HCT116 (cell line): ENCODE measurements around the gene P2RY14. TPM values are rescaled to one million over a fixed set of nuclear protein-coding genes. Genes with fewer than 3 reads are reported as not detected.

Source experiments
- ATAC-seq: fragments of 200-7000 bp; cut with Tn5 transposase; 2 replicates; pipeline ENCODE4 v1.9.1; 2020; ENCODE audit warnings: mild to moderate bottlenecking, moderate library complexity
- BruUV-seq: library from RNA; stranded (reverse); fragments of 400-500 nt; replicated peaks from 2 replicates; lab custom pipeline; 2021; lab: Mats Ljungman, UMichigan
- CTCF ChIA-PET: fragments of 300-600 bp; sonication (Branson Sonifier 250); formaldehyde crosslinking; loops from one replicate; lab custom pipeline; 2021; ENCODE audit warnings: antibody characterized with exemption; lab: Charles Lee
- POLR2A ChIA-PET: fragments of 300-600, 350-600 bp; sonication (Branson Sonifier 250); formaldehyde crosslinking; loops from one replicate; lab custom pipeline; 2021; ENCODE audit warnings: antibody characterized with exemption; lab: Charles Lee
- RAD21 ChIA-PET, 2 experiments: fragments of 300-600 bp; sonication (Branson Sonifier 250); formaldehyde crosslinking; loops; one replicate each; lab custom pipeline; 2023; ENCODE audit warnings: low total read pairs in 2 of 2; ENCODE audit not compliant: uncharacterized antibody in 2 of 2, unreplicated experiment in 2 of 2, low non-redundant PET in 1 of 2; lab: Charles Lee
- DNase-seq: peaks from one replicate; pipeline ENCODE4 v3.0.0-alpha.2; 2010; ENCODE audit warnings: low read depth, low spot score
- H2AFZ ChIP-seq: fragments of 200-600 bp; shearing (Covaris generic), sonication (generic); 2 replicates; pipeline ENCODE4 v1.6.1; 2017; ENCODE audit warnings: low read depth, mixed run types, mixed read lengths, antibody characterized with exemption, low read length; ENCODE audit not compliant: poor library complexity, severe bottlenecking
- H3K27ac ChIP-seq: 2 replicates; pipeline ENCODE4 v1.5.1; 2012; ENCODE audit warnings: low read depth, low read length
- H3K27me3 ChIP-seq: fragments of 200-600 bp; sonication (generic); 2 replicates; pipeline ENCODE4 v1.6.1; 2016; ENCODE audit warnings: mixed run types, low read length, mixed read lengths; ENCODE audit not compliant: insufficient read depth
- H3K36me3 ChIP-seq, 2 experiments: fragments of 200-500 bp in 1 of 2; fragments of 200-600 bp in 1 of 2; sonication (Bioruptor generic) in 1 of 2; sonication (generic) in 1 of 2; 2 replicates each; pipeline versions ENCODE4 v1.5.1 to v1.6.1; 2014 to 2016; ENCODE audit warnings: low read length in 2 of 2, inconsistent platforms in 1 of 2, mixed read lengths in 1 of 2, mixed run types in 1 of 2; ENCODE audit not compliant: insufficient read depth in 2 of 2, control insufficient read depth in 1 of 2
- H3K4me1 ChIP-seq, 2 experiments: fragments of 200-600 bp in 1 of 2; sonication (generic) in 1 of 2; 2 replicates each; pipeline versions ENCODE4 v1.5.1 to v1.6.1; 2012 to 2017; ENCODE audit warnings: low read length in 2 of 2, inconsistent platforms in 1 of 2, mild to moderate bottlenecking in 1 of 2, mixed read lengths in 1 of 2, mixed run types in 1 of 2, moderate library complexity in 1 of 2; ENCODE audit not compliant: insufficient read depth in 2 of 2, control insufficient read depth in 1 of 2
- H3K4me2 ChIP-seq: fragments of 200-600 bp; sonication (generic); 2 replicates; pipeline ENCODE4 v1.6.1; 2017; ENCODE audit warnings: mixed run types, low read length, mixed read lengths
- H3K4me3 ChIP-seq, 2 experiments: fragments of 200-600 bp in 1 of 2; sonication (generic) in 1 of 2; replicated peaks in 1 of 2; 2 replicates each; pipeline ENCODE4 v1.5.1; 2011 to 2016; ENCODE audit warnings: low read length in 2 of 2, control low read depth in 1 of 2, low read depth in 1 of 2, mild to moderate bottlenecking in 1 of 2, mixed read lengths in 1 of 2, mixed run types in 1 of 2
- H3K79me2 ChIP-seq: fragments of 200-600 bp; sonication (generic); 2 replicates; pipeline ENCODE4 v1.6.1; 2017; ENCODE audit warnings: mild to moderate bottlenecking, mixed run types, low read length, moderate library complexity, mixed read lengths; ENCODE audit not compliant: insufficient read depth
- H3K9ac ChIP-seq: fragments of 200-600 bp; sonication (generic); 2 replicates; pipeline ENCODE4 v1.6.1; 2016; ENCODE audit warnings: low read length, mixed read lengths
- H3K9me2 ChIP-seq: fragments of 200-600 bp; sonication (generic), shearing (Covaris generic); 2 replicates; pipeline ENCODE4 v1.6.1; 2017; ENCODE audit warnings: mixed run types, mild to moderate bottlenecking, moderate library complexity; ENCODE audit not compliant: insufficient read depth
- H3K9me3 ChIP-seq, 2 experiments: fragments of 200-500 bp in 1 of 2; fragments of 200-600 bp in 1 of 2; sonication (Bioruptor generic) in 1 of 2; sonication (generic) in 1 of 2; 2 replicates each; pipeline ENCODE4 v1.6.1; 2014 to 2017; ENCODE audit warnings: low read length in 2 of 2, mixed read lengths in 2 of 2, inconsistent platforms in 1 of 2, low read depth in 1 of 2, mild to moderate bottlenecking in 1 of 2, mixed run types in 1 of 2, moderate library complexity in 1 of 2; ENCODE audit not compliant: control insufficient read depth in 1 of 2, insufficient read depth in 1 of 2
- H4K20me1 ChIP-seq: fragments of 200-600 bp; sonication (generic), shearing (Covaris generic); 2 replicates; pipeline ENCODE4 v1.6.1; 2017; ENCODE audit warnings: mixed run types, mild to moderate bottlenecking, moderate library complexity; ENCODE audit not compliant: insufficient read depth
- CBX3 ChIP-seq: IDR thresholded peaks from 2 replicates; pipeline ENCODE4 v1.6.1; 2012; ENCODE audit warnings: low read depth
- CEBPB ChIP-seq: IDR thresholded peaks from 2 replicates; pipeline ENCODE4 v1.6.1; 2012; ENCODE audit warnings: low read depth
- CTCF ChIP-seq, 3 experiments: fragments of 200-600 bp in 1 of 3; sonication (generic) in 1 of 3; IDR thresholded peaks in 2 of 3; conservative IDR thresholded peaks in 1 of 3; 2 replicates each; pipeline ENCODE4 v1.5.1; 2012 to 2017; ENCODE audit warnings: low read depth in 2 of 3, low read length in 2 of 3, antibody characterized with exemption in 1 of 3, borderline replicate concordance in 1 of 3, control low read depth in 1 of 3, mild to moderate bottlenecking in 1 of 3, mixed read lengths in 1 of 3, mixed run types in 1 of 3, moderate library complexity in 1 of 3; ENCODE audit not compliant: insufficient read depth in 1 of 3
- EGR1 ChIP-seq: IDR thresholded peaks from 2 replicates; pipeline ENCODE4 v1.6.1; 2012; ENCODE audit warnings: low read depth
- ELF1 ChIP-seq: IDR thresholded peaks from 2 replicates; pipeline ENCODE4 v1.6.1; 2012; ENCODE audit warnings: low read depth, borderline replicate concordance
- EZH2phosphoT487 ChIP-seq: fragments of 200-600 bp; IDR thresholded peaks from 2 replicates; pipeline ENCODE4 v1.6.1; 2018; ENCODE audit warnings: antibody characterized with exemption, borderline replicate concordance
- JUND ChIP-seq: IDR thresholded peaks from 2 replicates; pipeline ENCODE4 v1.6.1; 2012
- POLR2A ChIP-seq: IDR thresholded peaks from 2 replicates; pipeline ENCODE4 v1.7.0; 2011; ENCODE audit warnings: borderline replicate concordance; ENCODE audit not compliant: insufficient read depth, insufficient read length; ENCODE audit errors: extremely low read depth
- POLR2AphosphoS5 ChIP-seq: IDR thresholded peaks from 2 replicates; pipeline ENCODE4 v1.6.1; 2011; ENCODE audit warnings: mild to moderate bottlenecking, low read depth, low read length, moderate library complexity
- RAD21 ChIP-seq: IDR thresholded peaks from 2 replicates; pipeline ENCODE4 v1.6.1; 2012; ENCODE audit warnings: low read depth, mild to moderate bottlenecking
- SIN3A ChIP-seq: IDR thresholded peaks from 2 replicates; pipeline ENCODE4 v1.6.1; 2012; ENCODE audit warnings: low read depth
- SRF ChIP-seq: IDR thresholded peaks from 2 replicates; pipeline ENCODE4 v1.6.1; 2012; ENCODE audit warnings: low read depth
- TCF7L2 ChIP-seq: IDR thresholded peaks from 2 replicates; pipeline ENCODE4 v1.7.0; 2011; ENCODE audit warnings: borderline replicate concordance, inconsistent platforms; ENCODE audit not compliant: insufficient read depth, insufficient read length; ENCODE audit errors: extremely low read depth
- YY1 ChIP-seq: IDR thresholded peaks from 2 replicates; pipeline ENCODE4 v1.6.1; 2011; ENCODE audit warnings: low read length, low read depth, moderate library complexity, mild to moderate bottlenecking; ENCODE audit not compliant: insufficient replicate concordance; ENCODE audit errors: extremely low read depth
- ZBTB33 ChIP-seq: IDR thresholded peaks from 2 replicates; pipeline ENCODE4 v1.6.1; 2011; ENCODE audit warnings: mild to moderate bottlenecking, low read length, moderate library complexity; ENCODE audit not compliant: insufficient replicate concordance; ENCODE audit errors: extremely low read depth
- intact Hi-C: fragments of 100-400 bp; cut with micrococcal nuclease; formaldehyde crosslinking; loops from 2 replicates; pipeline ENCODE4 v1.10.0; 2022
- total RNA-seq: library from RNA; stranded (reverse); gene quantifications from one replicate; pipeline ENCODE4 v1.2.1, GENCODE V29; 2021; ENCODE audit not compliant: unreplicated experiment
- TF ChIP-seq, protein P1 (sequence below): IDR thresholded peaks from 2 replicates; pipeline ENCODE4 v1.6.1; 2012; ENCODE audit warnings: low read depth

The P2RY14 gene
- total RNA-seq, 1 experiment from 2014 or later: not detected

DNA sequence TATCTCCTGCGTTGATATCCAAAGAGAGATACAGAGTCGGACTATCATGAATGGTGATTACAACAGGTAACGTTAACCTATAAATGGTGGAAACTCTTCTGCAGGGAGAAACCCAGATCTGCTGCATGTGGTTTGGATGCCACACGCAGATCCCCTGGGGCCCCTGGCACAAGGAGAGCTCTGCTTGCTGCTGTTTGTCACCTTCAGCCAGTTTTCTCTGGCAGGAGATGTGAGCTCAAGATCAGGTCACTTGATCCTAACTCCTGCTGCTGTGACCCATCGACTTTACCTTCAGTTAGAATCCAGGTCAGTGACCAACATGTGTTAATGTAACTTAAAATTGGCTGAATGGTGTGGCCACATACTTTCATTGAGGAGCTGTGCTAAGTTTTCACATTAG is 51.5 kb downstream of the P2RY14 start:
- no peak overlapping the region for H3K9ac ChIP-seq
- no peak overlapping the region for H3K27ac ChIP-seq
- no peak overlapping the region for H3K4me2 ChIP-seq
- H3K4me1 ChIP-seq: peaks cover 0 to 16% of the 10 kb centered on the region in 2 experiments; a peak in 2 of 4 replicates
- H3K36me3 ChIP-seq: no peaks in the 10 kb centered on the region
- TF ChIP-seq POLR2AphosphoS5 (no peak), CEBPB (no peak), TCF7L2 (no peak), ELF1 (no peak), RAD21 (no peak), POLR2A (no peak), JUND (no peak), EZH2phosphoT487 (no peak), CBX3 (no peak), ZBTB33 (no peak), EGR1 (no peak), SRF (no peak), SIN3A (no peak), CTCF (IDR thresholded peaks at IDR 0.05 in 2 of 3, conservative IDR thresholded peaks at IDR 0.05 in 1 of 3; ENCODE audit: borderline replicate concordance in 1 of 3, insufficient read depth in 1 of 3, low read depth in 2 of 3, low read length in 2 of 3) (no peak), YY1 (no peak)
- TF ChIP-seq, protein P1, sequence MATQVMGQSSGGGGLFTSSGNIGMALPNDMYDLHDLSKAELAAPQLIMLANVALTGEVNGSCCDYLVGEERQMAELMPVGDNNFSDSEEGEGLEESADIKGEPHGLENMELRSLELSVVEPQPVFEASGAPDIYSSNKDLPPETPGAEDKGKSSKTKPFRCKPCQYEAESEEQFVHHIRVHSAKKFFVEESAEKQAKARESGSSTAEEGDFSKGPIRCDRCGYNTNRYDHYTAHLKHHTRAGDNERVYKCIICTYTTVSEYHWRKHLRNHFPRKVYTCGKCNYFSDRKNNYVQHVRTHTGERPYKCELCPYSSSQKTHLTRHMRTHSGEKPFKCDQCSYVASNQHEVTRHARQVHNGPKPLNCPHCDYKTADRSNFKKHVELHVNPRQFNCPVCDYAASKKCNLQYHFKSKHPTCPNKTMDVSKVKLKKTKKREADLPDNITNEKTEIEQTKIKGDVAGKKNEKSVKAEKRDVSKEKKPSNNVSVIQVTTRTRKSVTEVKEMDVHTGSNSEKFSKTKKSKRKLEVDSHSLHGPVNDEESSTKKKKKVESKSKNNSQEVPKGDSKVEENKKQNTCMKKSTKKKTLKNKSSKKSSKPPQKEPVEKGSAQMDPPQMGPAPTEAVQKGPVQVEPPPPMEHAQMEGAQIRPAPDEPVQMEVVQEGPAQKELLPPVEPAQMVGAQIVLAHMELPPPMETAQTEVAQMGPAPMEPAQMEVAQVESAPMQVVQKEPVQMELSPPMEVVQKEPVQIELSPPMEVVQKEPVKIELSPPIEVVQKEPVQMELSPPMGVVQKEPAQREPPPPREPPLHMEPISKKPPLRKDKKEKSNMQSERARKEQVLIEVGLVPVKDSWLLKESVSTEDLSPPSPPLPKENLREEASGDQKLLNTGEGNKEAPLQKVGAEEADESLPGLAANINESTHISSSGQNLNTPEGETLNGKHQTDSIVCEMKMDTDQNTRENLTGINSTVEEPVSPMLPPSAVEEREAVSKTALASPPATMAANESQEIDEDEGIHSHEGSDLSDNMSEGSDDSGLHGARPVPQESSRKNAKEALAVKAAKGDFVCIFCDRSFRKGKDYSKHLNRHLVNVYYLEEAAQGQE: no peak
- intact Hi-C loops: loop anchor here (1.0 to 5.0 kb wide), 2 partner anchors 612 to 690 kb away; no protein-coding TSS in a partner anchor
- ChIA-PET POLR2A (no interaction called here), CTCF (no interaction called here), RAD21 (no interaction called here)
- H2AFZ ChIP-seq: no peak overlapping the region
- BruUV-seq: no TSS peak
- H3K27me3 ChIP-seq: no peaks in the 10 kb centered on the region
- ATAC-seq (no peak), DNase-seq (no peak)
- no peak overlapping the region for H3K4me3 ChIP-seq
- H3K79me2 ChIP-seq: no peaks in the 10 kb centered on the region
- no peaks in the 10 kb centered on the region for H3K9me3 ChIP-seq
- no peaks in the 10 kb centered on the region for H4K20me1 ChIP-seq
- no peaks in the 10 kb centered on the region for H3K9me2 ChIP-seq
